ENCODE data around the gene FHL2. TPM values are rescaled to one million over a fixed set of nuclear protein-coding genes. Genes with fewer than 3 reads are reported as not detected.

FHL2 gene
- total RNA-seq, 1 donor = 267 TPM

DNA sequence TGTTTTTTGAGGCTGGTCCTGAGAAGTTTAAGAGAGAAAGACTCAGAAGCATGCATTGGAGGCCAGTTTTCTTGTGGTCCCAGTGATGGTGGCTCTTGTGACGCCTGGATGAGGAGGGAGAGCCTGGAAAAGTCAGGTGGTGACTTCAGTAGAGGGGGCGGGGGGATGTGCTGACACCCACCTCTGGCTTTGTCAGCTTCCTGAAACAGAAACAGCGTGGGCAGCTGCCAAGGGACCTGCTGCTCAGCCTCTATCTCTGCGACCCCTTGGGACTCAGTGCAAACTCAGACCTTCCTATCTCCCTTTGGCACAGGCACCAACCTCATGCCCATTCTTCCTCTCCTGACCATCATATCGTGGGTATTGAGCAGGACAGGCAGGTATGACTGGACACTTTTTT is 75.7 kb downstream of the FHL2 start:
- H3K4me3 ChIP-seq (ENCODE audit: low read depth, low read length) = no peak overlapping the region
- DNase-seq (ENCODE audit: low read depth) = no peak
- TF ChIP-seq, protein P1, sequence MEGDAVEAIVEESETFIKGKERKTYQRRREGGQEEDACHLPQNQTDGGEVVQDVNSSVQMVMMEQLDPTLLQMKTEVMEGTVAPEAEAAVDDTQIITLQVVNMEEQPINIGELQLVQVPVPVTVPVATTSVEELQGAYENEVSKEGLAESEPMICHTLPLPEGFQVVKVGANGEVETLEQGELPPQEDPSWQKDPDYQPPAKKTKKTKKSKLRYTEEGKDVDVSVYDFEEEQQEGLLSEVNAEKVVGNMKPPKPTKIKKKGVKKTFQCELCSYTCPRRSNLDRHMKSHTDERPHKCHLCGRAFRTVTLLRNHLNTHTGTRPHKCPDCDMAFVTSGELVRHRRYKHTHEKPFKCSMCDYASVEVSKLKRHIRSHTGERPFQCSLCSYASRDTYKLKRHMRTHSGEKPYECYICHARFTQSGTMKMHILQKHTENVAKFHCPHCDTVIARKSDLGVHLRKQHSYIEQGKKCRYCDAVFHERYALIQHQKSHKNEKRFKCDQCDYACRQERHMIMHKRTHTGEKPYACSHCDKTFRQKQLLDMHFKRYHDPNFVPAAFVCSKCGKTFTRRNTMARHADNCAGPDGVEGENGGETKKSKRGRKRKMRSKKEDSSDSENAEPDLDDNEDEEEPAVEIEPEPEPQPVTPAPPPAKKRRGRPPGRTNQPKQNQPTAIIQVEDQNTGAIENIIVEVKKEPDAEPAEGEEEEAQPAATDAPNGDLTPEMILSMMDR (IDR thresholded peaks at IDR 0.05; ENCODE audit: insufficient read depth, low read length) = no peak

DNA sequence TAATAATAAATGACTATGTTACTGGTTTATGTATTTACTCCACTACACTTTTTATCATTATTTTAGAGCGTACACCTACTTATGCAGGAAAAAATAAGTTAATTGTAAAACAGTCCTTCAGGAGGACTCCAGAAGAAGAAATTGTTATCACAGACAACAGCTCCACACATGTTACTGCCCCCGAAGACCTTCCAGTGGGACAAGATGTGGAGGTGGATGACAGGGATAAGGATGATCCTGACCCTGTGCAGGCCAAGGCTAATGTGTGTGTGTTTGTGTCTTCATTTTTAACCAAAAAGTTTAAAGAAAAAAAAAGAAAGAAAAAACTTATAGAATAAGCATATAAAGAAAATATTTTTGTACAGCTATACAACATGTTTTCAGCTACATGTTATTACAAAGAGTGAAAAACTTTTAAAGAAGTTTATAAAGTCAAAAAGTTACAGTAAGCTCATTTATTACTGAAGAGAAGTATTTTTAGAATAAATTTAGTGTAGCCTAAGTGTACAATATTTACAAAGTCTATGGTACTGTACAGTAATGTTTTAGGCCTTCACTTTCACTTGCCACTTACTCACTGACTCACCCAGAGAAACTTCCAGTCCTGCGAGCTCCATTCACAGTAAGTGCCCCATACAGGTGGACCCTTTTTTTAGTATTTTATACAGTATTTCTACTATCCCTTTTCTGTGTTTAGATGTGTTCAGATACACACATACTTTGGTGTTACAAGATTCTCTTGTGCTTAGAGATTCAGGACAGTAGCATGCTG is 76.8 kb downstream of the FHL2 start:
- no peak overlapping the region for H3K4me3 ChIP-seq (ENCODE audit: low read depth, low read length)
- no peak for DNase-seq (ENCODE audit: low read depth)

DNA sequence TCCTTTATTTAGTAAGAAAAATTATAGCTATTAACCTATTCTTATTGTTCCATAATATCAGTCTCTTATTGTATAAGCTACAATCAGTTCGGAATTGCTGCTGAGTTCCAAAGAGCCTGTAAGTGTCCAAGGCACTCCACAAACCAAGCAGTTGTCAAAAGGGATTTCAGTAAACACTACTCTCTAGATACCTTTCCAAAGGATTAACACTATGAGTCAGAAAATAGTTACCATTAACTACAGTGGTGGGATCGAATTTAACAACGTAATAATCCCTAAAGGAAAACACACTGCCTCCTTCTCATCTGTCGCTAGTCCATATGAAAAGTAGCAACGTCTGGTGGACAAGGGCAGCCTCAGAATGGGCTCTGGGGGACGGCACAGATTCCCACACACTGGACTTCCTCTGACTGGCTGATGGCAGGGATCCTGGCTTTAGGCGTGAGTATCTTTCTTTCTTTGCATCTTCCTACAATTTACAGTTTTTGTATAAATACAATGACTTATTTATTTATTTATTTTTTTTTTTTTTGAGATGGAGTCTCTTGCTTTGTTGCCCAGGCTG is 78.1 kb downstream of the FHL2 start:
- TF ChIP-seq, protein P1 (IDR thresholded peaks at IDR 0.05; ENCODE audit: insufficient read depth, low read length) = no peak
- no peak for DNase-seq (ENCODE audit: low read depth)
- H3K4me3 ChIP-seq (ENCODE audit: low read depth, low read length) = no peak overlapping the region

More for the DNA sequence above, 76.8 kb downstream of the FHL2 start:
- TF ChIP-seq, protein P1 (IDR thresholded peaks at IDR 0.05; ENCODE audit: insufficient read depth, low read length) = no peak

DNA sequence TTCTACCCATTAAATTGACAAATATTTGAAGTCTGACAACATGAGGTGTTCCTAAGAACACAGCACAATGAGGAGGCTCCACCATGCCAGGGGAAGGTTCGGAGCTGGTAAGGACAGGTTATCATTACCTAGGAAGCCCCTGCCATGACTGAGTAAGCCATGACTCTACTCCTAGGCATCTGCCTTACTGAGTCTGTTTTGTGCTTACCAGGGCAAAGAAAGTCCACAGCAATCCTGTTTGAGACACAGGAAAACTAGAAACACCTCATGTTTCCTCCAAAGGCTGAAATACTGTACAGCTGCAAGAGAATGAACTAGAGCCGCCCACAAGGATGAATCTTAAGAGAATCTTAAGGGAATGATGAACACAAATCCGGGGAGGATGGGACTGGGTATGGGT is 80.9 kb downstream of the FHL2 start:
- H3K4me3 ChIP-seq (ENCODE audit: low read depth, low read length) = no peak overlapping the region
- TF ChIP-seq, protein P1 (IDR thresholded peaks at IDR 0.05; ENCODE audit: insufficient read depth, low read length) = no peak
- no peak for DNase-seq (ENCODE audit: low read depth)

DNA sequence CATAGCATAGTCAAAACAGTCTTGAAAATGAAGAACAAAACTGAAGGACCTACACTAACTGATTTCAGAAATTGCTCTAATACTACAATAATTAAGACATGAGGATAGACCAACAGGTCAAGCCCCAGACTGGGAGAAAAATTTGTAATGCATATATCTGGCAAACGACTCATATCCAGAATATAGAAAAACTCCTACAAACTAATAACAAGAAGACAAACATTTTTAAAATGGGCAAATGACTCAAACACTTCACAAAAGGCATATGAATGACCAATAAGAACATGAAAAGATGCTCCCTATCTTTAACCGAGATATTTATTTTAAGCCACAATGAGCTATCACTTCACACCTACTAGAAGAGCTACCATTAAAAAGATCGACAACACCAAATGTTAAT is 83.5 kb downstream of the FHL2 start:
- TF ChIP-seq, protein P1 (IDR thresholded peaks at IDR 0.05; ENCODE audit: insufficient read depth, low read length) = no peak
- no peak overlapping the region for H3K4me3 ChIP-seq (ENCODE audit: low read depth, low read length)
- DNase-seq (ENCODE audit: low read depth) = no peak

DNA sequence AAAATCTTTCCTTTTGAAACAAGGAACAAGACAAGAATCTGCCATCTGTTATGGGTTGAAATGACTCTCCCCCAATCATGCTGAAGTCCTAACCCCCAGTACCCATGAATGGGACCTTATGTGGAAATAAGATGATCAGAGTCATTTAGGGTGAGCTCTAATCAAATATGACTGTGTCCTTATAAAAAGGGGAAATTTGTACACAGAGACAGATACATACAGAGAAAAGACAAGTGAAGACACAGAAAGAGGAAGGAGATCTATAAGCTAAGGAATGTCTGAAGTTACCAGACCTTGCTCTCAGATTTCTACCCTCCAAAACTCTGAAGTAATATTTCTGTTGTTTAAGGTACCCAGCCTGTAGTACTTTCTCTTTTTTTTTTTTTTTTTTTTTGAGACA is 85.0 kb downstream of the FHL2 start:
- no peak for DNase-seq (ENCODE audit: low read depth)
- H3K4me3 ChIP-seq (ENCODE audit: low read depth, low read length) = no peak overlapping the region
- TF ChIP-seq, protein P1 (IDR thresholded peaks at IDR 0.05; ENCODE audit: insufficient read depth, low read length) = no peak

Other genes starting within 250 kb of the FHL2 start
- gene GPR45, start 157.3 kb downstream of the FHL2 start, total RNA-seq (ENCODE audit: low replicate concordance) = not detected in 2 replicates
- 7.0 and 17.7 TPM in 2 replicates for gene TGFBRAP1, start 69.3 kb downstream of the FHL2 start, total RNA-seq (ENCODE audit: low replicate concordance)
- gene C2orf49, start 61.5 kb downstream of the FHL2 start, total RNA-seq (ENCODE audit: low replicate concordance) = 20.0 and 20.1 TPM in 2 replicates

Measured in fibroblast of the aortic adventitia (primary cell).